A549 treated with DMSO at 1 μM for 4 hours (cell line): ENCODE data around the gene ANKRD13B. TPM values are rescaled to one million over a fixed set of nuclear protein-coding genes. Genes with fewer than 3 reads are reported as not detected.

Experiments
- total RNA-seq: library from RNA; stranded (reverse); fragments of 200-300 nt; extraction: Qiagen RNA extraction; gene quantifications from 5 replicates; pipeline ENCODE4 v1.2.3, GENCODE V29; 2022; ENCODE audit warnings: low read depth

The ANKRD13B gene
- total RNA-seq = 17.4 to 28.7 TPM (median 26.4 TPM) in 5 replicates

GRCh38 chr17:29592850-29593551 is at the start of gene ANKRD13B:
ANKRD13B (plus strand) TSS chr17:29593132; CDS start chr17:29593622, 490 bp downstream.

GRCh38 chr17:29566473-29567303 is 26.2 kb upstream of the ANKRD13B start, which contains the start of gene ABHD15:
ABHD15 (minus strand) TSS chr17:29567037; CDS start chr17:29566966, 71 bp downstream.

GRCh38 chr17:29568331-29569244 is 24.3 kb upstream of the ANKRD13B start, which contains the start of gene TP53I13:
TP53I13 (plus strand) TSS chr17:29568701; CDS start chr17:29568759, 58 bp downstream.

DNA sequence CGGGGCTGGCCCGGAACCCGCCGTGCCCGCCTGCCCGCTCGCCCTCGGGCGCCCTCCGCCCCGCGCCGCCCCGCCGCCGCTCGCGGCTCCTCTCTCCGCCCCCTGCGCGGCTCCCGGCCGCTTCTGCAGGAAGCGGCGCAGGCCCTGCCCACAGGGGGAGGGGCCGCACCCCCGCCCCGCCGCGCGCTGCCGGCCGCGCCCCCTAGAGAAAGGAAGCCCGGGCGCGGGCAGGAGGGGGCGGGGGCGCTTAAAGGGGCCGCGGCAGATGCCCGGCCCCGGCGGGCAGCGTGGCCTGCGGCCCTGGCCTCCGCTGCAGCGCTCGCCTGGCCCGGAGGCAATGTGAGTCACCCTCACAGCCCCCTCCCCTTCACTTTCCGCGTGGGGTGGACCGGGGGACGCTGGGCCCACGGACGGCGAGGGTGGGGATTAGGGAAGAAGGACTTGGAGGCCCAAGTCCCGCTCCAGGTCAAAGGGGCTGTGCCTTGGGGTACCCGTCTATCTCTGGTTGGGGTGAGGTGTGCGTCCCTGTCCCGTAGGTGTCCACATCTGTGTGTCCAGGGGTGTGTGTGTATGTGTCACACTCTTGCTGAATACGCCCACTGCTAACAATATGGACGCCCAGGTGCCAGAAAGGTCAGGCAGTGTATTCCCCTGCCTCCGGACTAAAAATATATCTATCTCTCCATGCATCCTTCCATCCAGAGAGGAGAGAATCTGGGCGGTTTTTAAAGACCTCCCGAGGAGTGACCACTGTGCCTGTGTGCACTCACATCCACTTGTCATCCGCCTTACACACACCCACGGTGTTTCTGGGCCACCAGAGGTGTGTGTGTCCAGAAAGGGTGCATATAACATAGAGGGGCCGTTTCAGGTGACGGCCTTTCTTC is 3.2 kb upstream of the ANKRD13B start, which contains the start of gene GIT1:
GIT1 (minus strand) TSS at position 125 of the 887 bp plus-strand sequence. CDS start 270 bp downstream, outside the sequence.

GRCh38 chr17:29622337-29623282 is 29.7 kb downstream of the ANKRD13B start, which contains the start of gene CORO6:
CORO6 (minus strand) TSS chr17:29622912; CDS start chr17:29621421, 1,491 bp downstream.

Other genes starting within 250 kb of the ANKRD13B start
- 18.4 to 33.4 TPM (median 28.7 TPM) in 5 replicates for gene TAOK1, start 202.8 kb upstream of the ANKRD13B start, total RNA-seq
- gene ABHD15, start 26.1 kb upstream of the ANKRD13B start, total RNA-seq = 20.8 to 26.7 TPM (median 24.5 TPM) in 5 replicates
- 63.7 to 90.1 TPM (median 80.9 TPM) in 5 replicates for gene TP53I13, start 24.4 kb upstream of the ANKRD13B start, total RNA-seq
- gene GIT1, start 3.5 kb upstream of the ANKRD13B start, total RNA-seq = 57.7 to 77.4 TPM (median 67.2 TPM) in 5 replicates
- gene CORO6, start 29.8 kb downstream of the ANKRD13B start, total RNA-seq = 5.2 to 7.7 TPM (median 7.0 TPM) in 5 replicates